OCI-LY1 (cell line): ENCODE data around the gene C11orf21.

ENCODE experiments used
- H2AFZ ChIP-seq: fragments of 200-600 bp; sonication (generic), shearing (Covaris generic); 2 replicates; pipeline ENCODE4 v1.6.0; 2014; ENCODE audit warnings: antibody characterized with exemption, mild to moderate bottlenecking, low read length
- H3F3A ChIP-seq: fragments of 200-600 bp; sonication (generic), shearing (Covaris generic); 2 replicates; pipeline ENCODE4 v1.6.0; 2014; ENCODE audit warnings: mild to moderate bottlenecking, antibody characterized with exemption, low read length, moderate library complexity; ENCODE audit not compliant: insufficient read depth
- H3K27ac ChIP-seq: fragments of 200-600 bp; sonication (generic); 2 replicates; pipeline ENCODE4 v1.5.1; 2014; ENCODE audit warnings: low read length, mixed run types, mild to moderate bottlenecking, low read depth; ENCODE audit not compliant: poor library complexity, severe bottlenecking
- H3K27me3 ChIP-seq: fragments of 200-600 bp; sonication (generic); 2 replicates; pipeline ENCODE4 v1.6.0; 2014; ENCODE audit warnings: antibody characterized with exemption, mild to moderate bottlenecking, low read length, moderate library complexity; ENCODE audit not compliant: insufficient read depth
- H3K36me3 ChIP-seq: fragments of 200-600 bp; sonication (generic); 2 replicates; pipeline ENCODE4 v1.6.1; 2014; ENCODE audit warnings: mild to moderate bottlenecking, antibody characterized with exemption, low read length, moderate library complexity, mixed read lengths; ENCODE audit not compliant: insufficient read depth
- H3K4me1 ChIP-seq: fragments of 200-600 bp; sonication (generic); 2 replicates; pipeline ENCODE4 v1.5.1; 2014; ENCODE audit warnings: mild to moderate bottlenecking, low read length, moderate library complexity; ENCODE audit not compliant: insufficient read depth, severe bottlenecking
- H3K4me2 ChIP-seq: fragments of 200-600 bp; sonication (generic), shearing (Covaris generic); 2 replicates; pipeline ENCODE4 v1.6.1; 2014; ENCODE audit warnings: low read length
- H3K4me3 ChIP-seq: fragments of 200-600 bp; sonication (generic); 2 replicates; pipeline ENCODE4 v1.5.1; 2014; ENCODE audit warnings: low read length, low read depth, mild to moderate bottlenecking, mixed read lengths; ENCODE audit not compliant: poor library complexity, severe bottlenecking
- H3K79me2 ChIP-seq: fragments of 200-600 bp; shearing (Covaris generic); 2 replicates; pipeline ENCODE4 v1.6.1; 2016; ENCODE audit warnings: mixed run types, low read length, mixed read lengths; ENCODE audit not compliant: insufficient read depth
- H3K9ac ChIP-seq: fragments of 200-600 bp; sonication (generic), shearing (Covaris generic); 2 replicates; pipeline ENCODE4 v1.6.1; 2014; ENCODE audit warnings: mild to moderate bottlenecking, low read length, mixed read lengths
- H3K9me2 ChIP-seq: fragments of 200-600 bp; sonication (generic), shearing (Covaris generic); 2 replicates; pipeline ENCODE4 v1.6.1; 2014; ENCODE audit warnings: low read depth, mild to moderate bottlenecking, low read length, mixed read lengths
- H3K9me3 ChIP-seq: fragments of 200-600 bp; shearing (Covaris generic); 2 replicates; pipeline ENCODE4 v1.6.1; 2014; ENCODE audit warnings: low read length, mixed read lengths
- H4K20me1 ChIP-seq: fragments of 200-600 bp; sonication (generic), shearing (Covaris generic); 2 replicates; pipeline ENCODE4 v1.6.0; 2016; ENCODE audit warnings: mild to moderate bottlenecking, low read length; ENCODE audit not compliant: insufficient read depth
- CTCF ChIP-seq: fragments of 200-600 bp; sonication (generic), shearing (Covaris generic); IDR thresholded peaks from 2 replicates; pipeline ENCODE4 v1.5.1; 2017; ENCODE audit warnings: mild to moderate bottlenecking, antibody characterized with exemption, low read length, moderate library complexity, mixed read lengths
- EZH2 ChIP-seq: fragments of 200-600 bp; sonication (generic), shearing (Covaris generic); IDR thresholded peaks from 2 replicates; pipeline ENCODE4 v1.8.0; 2017; ENCODE audit warnings: borderline replicate concordance, mixed run types, mild to moderate bottlenecking, antibody characterized with exemption, low read length, moderate library complexity, mixed read lengths

The C11orf21 gene

GRCh38 chr11:2299773-2300172, 1.9 kb downstream of the C11orf21 start:
- no peaks in the 10 kb centered on the region for H3K36me3 ChIP-seq
- H3K4me1 ChIP-seq, result no peaks in the 10 kb centered on the region
- no peaks in the 10 kb centered on the region for H3K79me2 ChIP-seq
- H3K27ac ChIP-seq, result no peak overlapping the region
- no peaks in the 10 kb centered on the region for H4K20me1 ChIP-seq
- H2AFZ ChIP-seq, result no peak overlapping the region
- no peak overlapping the region for H3K4me2 ChIP-seq
- no peaks in the 10 kb centered on the region for H3K9me3 ChIP-seq
- H3K9me2 ChIP-seq, result no peaks in the 10 kb centered on the region
- H3K4me3 ChIP-seq, result no peak overlapping the region
- H3K27me3 ChIP-seq, result peaks cover 3% of the 10 kb centered on the region; the same call in 1 of the 2 replicates
- H3F3A ChIP-seq, result no peaks in the 10 kb centered on the region
- no peak overlapping the region for H3K9ac ChIP-seq
- TF ChIP-seq EZH2 (no peak), CTCF (no peak)

- Histone ChIP-seq H3K27ac (no peak overlapping the region), H3K79me2 (no peaks in the 10 kb centered on the region), H3K4me3 (no peak overlapping the region), H3K4me2 (no peak overlapping the region), H2AFZ (no peak overlapping the region), H4K20me1 (no peaks in the 10 kb centered on the region), H3K9me2 (no peaks in the 10 kb centered on the region), H3K4me1 (no peaks in the 10 kb centered on the region), H3K9ac (no peak overlapping the region), H3K36me3 (no peaks in the 10 kb centered on the region), H3K9me3 (no peaks in the 10 kb centered on the region), H3K27me3 (peaks cover 3% of the 10 kb centered on the region; the same call in 1 of the 2 replicates), H3F3A (no peaks in the 10 kb centered on the region)
- no peak for TF ChIP-seq CTCF
- no peak for TF ChIP-seq EZH2
Observed at GRCh38 chr11:2298795-2299761, 2.6 kb downstream of the C11orf21 start.

- H3K9me3 ChIP-seq, result no peaks in the 10 kb centered on the region
- H3K9ac ChIP-seq, result no peak overlapping the region
Observed at GRCh38 chr11:2298131-2298794, 3.5 kb downstream of the C11orf21 start.

More at GRCh38 chr11:2298131-2298794, 3.5 kb downstream of the C11orf21 start:
- Histone ChIP-seq H2AFZ (no peak overlapping the region), H3K9me2 (no peaks in the 10 kb centered on the region), H3K36me3 (no peaks in the 10 kb centered on the region), H3K4me1 (no peaks in the 10 kb centered on the region), H3K4me3 (no peak overlapping the region), H4K20me1 (no peaks in the 10 kb centered on the region), H3F3A (no peaks in the 10 kb centered on the region), H3K27me3 (peaks cover 3% of the 10 kb centered on the region; the same call in 1 of the 2 replicates), H3K27ac (no peak overlapping the region), H3K4me2 (no peak overlapping the region), H3K79me2 (no peaks in the 10 kb centered on the region)
- TF ChIP-seq CTCF (no peak), EZH2 (no peak)
